GM12872 (cell line): ENCODE results near the gene KIF16B.

ENCODE experiments used
- CTCF ChIP-seq: IDR thresholded peaks from 3 replicates; pipeline ENCODE4 v1.5.1; 2011; ENCODE audit warnings: low read depth, mild to moderate bottlenecking, low read length, moderate library complexity; ENCODE audit not compliant: insufficient read depth

KIF16B gene

DNA sequence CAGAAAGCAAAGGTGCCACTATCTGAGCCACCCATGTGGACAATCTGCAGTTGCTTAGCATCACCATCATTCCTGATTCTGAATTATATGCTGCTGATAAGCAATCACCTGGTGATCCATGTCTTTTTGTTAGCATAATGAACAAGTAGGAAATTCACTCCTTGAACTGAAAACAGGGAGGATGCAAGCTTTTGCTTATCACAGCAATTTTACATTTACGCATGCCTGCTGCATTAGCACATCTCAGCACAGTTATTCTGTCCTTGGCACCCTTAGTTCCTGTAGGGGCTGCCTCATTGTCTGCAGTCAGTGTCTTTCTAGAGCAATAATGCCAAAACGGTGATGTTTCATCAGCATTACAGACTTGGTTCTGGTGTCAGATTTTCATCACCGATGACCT, 162.6 kb downstream of the KIF16B start:
- TF ChIP-seq CTCF = no peak

GRCh38 chr20:16408981-16409380, 164.3 kb downstream of the KIF16B start:
- TF ChIP-seq CTCF = no peak

GRCh38 chr20:16407251-16408067, 165.8 kb downstream of the KIF16B start:
- no peak for TF ChIP-seq CTCF

DNA sequence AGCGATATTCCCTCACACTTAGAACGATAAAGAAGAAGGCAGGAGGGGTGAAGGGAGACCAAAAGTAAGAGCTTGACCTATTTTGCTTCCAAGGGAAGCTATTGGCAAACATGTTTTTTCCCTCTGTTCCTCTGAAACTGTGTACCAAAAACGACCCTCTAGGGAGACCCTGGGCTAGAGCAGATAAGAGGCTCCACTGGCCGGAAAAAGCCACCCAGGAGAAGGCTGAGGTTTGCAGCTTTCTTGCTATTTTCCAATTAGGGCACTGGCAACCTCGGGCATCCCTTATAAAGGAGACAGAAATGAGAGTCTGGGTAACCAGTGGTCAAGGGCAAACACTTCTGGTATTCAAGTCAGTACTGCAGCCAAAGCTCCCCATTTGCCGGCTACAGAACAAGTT, 168.0 kb downstream of the KIF16B start:
- no peak for TF ChIP-seq CTCF

GRCh38 chr20:16404640-16405039, 168.6 kb downstream of the KIF16B start:
- TF ChIP-seq CTCF = no peak

DNA sequence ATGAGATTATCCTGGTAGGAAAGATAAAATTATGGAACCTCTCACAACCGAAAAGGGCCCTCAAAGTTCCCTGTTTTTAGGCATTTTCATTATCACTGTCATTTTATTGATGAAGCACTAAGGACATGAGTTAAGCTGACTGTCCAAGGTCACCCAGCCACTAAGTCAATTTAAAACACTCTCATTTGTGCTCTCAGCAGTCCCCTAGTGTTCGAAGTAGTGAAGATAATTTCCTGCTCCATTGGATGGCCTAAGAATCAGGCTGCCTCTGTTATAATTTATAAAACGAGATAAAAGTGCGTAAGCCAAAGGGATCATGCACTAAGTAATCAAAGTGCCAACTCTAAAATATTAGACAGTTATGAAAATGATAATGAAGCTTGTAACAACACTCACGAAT, 169.1 kb downstream of the KIF16B start:
- TF ChIP-seq CTCF = no peak

DNA sequence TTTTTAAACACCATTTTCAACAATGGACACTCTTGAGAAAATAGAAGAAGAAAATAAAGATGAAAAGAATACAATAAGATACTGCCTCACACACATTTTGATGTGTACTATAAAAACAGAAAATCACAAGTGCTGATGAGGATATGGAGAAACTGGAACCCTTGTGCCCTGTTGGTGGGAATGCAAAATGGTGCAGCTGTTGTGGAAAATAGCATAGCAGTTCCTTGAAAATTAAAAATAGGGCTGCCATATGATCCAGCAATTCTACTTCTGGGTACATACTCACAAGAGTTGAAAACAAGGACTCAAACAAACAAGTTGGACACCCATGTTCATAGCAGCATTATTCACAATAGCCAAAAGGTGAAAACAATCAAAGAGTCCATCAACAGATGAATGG, 173.0 kb downstream of the KIF16B start:
- no peak for TF ChIP-seq CTCF
